ENCODE data around the gene DCC.

- TF ChIP-seq CTCF (IDR thresholded peaks at IDR 0.05) (peak in 2 of 3 experiments; percentile 29 to 40), POLR2A (IDR thresholded peaks at IDR 0.05) (no peak)
These were observed 1040.2 kb downstream of the DCC start for GRCh38 chr18:53380063-53380639.

Measured in testis (tissue), 2 donors.